IMR-90 (cell line): ENCODE measurements around the gene EFCAB8.

Experiments
- USF2 ChIP-seq: fragments of 150-350 bp; IDR thresholded peaks from 2 replicates; pipeline ENCODE4 v1.6.1; 2017; ENCODE audit warnings: mild to moderate bottlenecking, antibody characterized with exemption, low read length, low read depth
- TF ChIP-seq, protein P1 (sequence below): conservative IDR thresholded peaks from 2 replicates; pipeline ENCODE4 v1.5.1; 2012; ENCODE audit warnings: mild to moderate bottlenecking, low read depth, low read length, improper control_type of control experiment

DNA sequence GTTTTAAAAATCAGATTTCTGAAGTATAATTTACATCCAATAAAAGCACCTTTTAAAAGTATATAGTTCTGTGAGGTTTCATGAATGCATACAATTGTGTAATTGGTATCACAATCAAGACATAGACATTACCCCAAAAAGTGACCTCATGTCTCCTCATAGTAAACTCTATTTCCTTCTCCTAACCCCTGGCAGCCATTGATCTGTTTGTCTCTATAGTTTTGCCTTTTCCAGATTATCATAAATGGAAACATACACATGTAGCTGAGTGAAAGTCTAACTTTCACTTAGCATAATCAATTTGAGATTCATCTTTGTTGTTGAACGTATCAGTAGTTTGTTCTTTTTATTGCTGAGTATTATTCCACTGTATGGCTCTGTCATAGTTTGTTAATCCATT is 87.9 kb downstream of the EFCAB8 start:
- TF ChIP-seq, protein P1, sequence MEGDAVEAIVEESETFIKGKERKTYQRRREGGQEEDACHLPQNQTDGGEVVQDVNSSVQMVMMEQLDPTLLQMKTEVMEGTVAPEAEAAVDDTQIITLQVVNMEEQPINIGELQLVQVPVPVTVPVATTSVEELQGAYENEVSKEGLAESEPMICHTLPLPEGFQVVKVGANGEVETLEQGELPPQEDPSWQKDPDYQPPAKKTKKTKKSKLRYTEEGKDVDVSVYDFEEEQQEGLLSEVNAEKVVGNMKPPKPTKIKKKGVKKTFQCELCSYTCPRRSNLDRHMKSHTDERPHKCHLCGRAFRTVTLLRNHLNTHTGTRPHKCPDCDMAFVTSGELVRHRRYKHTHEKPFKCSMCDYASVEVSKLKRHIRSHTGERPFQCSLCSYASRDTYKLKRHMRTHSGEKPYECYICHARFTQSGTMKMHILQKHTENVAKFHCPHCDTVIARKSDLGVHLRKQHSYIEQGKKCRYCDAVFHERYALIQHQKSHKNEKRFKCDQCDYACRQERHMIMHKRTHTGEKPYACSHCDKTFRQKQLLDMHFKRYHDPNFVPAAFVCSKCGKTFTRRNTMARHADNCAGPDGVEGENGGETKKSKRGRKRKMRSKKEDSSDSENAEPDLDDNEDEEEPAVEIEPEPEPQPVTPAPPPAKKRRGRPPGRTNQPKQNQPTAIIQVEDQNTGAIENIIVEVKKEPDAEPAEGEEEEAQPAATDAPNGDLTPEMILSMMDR: no peak
- no peak for TF ChIP-seq USF2
